Middle frontal gyrus (tissue), 1 donor: Measurements from ENCODE around the gene ANO6.
"Not testable (repeated sequence)": the region's sequence is repeated elsewhere in the genome, so short reads cannot be mapped to it uniquely, and the experiment has no call there.

ENCODE experiments used
- DNase-seq: peaks from one replicate; pipeline ENCODE4 v3.0.0-alpha.2; 2015; ENCODE audit warnings: low spot score; ENCODE audit errors: extremely low spot score

The ANO6 gene

DNA sequence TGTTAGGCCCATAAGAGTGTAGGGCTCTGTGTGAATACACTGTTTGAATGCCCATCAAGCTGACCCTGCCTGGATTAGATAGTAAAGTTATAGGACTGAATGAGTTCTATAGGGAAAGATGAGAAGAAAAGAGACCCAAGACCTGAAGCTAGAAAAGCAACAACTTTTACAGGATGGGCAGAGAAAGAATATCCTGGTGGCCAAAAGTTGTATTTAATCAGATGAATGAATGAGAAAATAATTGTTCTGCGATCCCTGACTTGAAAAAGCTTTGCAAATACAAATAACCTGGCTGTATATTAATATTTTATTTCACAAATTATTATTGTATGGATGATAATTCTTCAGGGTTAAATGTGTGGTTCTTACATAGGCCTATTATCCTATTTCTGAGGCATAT lies 2.8 kb upstream of the ANO6 start:
- no peak for DNase-seq

DNA sequence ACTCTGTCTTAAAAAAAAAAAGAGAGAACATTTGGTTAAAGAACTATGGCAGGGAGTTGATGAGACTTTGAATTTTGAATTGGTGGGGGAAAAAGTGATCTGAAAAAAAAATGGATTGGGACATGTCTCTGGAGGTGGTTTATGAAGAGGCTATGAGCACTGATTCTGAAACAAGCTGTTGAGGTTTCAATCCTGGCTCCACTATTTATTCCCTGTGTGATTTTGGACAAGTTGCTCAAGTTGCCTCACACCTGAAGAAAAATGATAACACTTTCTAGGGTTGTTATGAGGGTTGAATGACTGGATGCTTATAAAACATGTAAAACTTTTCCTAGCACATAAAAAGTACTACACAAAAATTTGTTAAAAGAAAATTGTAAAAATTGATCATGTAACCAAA lies 1.8 kb upstream of the ANO6 start:
- DNase-seq = no peak

- no peak for DNase-seq
Observed at GRCh38 chr12:45214749-45215418, 1.0 kb upstream of the ANO6 start.

GRCh38 chr12:45216230-45216982 lies 511 bp downstream of the ANO6 start:
- no peak for DNase-seq

- DNase-seq = no peak
Observed at GRCh38 chr12:45216983-45217485, 1.1 kb downstream of the ANO6 start.

DNA sequence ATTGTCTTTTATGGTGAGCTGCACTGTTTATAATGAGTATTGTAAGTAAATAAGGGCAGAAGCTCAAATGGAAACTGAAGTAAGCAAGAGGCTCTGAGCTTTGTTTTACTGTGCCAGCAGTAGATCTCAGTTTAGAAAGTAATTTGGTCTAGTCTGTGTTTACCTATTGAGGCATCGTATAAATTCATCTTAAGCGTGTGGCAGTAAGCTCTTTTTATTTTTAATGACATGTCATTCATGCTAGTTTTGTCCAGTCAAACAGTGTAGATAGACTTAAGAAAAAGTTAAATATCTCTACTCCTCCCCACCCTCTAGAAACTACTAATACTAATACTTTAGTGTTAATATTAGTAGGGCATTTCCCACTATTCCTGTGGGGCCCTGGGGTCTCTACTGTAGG lies 2.0 kb downstream of the ANO6 start:
- no peak for DNase-seq

DNA sequence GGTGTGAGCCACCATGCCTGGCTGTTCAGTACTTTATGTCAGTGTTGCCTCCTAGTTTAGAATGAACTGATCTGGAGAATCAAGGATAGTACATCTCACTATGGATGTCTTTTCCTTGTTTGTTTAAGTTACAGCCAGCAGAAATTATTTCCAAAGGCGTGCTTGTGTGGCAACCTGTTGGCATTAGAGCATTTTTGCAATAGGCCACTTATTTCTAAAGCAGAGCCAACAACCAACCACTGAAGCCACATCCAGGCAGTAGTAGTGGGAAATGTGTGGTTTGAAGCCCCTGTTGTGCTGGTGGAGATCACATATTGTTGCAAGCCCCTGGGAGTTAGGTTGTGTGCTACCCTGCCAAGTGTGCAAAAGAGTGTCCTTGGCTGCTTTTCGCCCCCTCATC lies 3.7 kb downstream of the ANO6 start:
- no peak for DNase-seq

DNA sequence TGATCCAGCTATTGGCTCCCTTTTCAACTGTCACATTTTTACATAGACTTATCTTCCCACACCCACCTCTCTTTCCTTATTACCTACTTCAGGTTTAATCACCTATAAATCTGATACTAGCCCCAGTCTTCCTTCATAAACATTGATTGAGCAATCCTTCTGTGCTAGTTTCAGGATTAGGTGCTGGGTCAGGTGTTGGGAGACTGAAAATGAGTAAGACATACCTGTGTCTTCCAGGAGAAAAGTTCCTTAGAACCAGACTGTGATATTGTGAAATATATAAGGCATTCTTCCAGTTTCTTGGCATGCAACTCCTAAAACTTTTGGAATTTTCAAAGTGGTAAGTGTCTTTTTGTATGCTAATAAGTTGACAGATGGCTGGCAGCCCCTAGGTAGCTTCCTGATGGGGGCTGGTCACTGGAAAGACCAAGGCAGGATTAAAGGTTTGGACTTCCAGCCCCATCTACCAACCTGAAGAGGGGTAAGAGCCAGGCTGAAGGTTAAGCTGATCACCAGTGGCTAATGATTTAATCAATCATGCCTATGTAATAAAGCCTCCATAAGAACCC lies 4.6 kb downstream of the ANO6 start:
- no peak for DNase-seq

GRCh38 chr12:45220969-45221368 lies 5.1 kb downstream of the ANO6 start:
- no peak for DNase-seq

DNA sequence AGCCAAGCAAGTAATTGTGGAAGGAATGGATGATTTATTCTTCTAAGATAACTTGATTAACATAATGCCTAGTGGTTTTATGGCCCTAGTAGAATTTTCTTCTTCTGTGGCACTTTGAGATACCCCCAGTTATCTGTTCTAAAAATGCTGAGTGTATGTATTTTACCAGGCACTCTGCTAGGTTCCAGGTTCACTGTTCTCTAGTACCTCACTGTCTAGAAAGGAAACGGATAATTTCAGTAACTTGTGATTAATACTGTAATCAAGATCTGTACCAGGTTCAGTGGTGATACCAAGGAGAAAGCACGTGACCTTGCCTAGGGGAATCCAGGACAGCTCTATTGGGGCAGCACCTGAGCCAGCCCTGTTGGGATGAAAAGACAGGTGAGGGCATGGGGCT lies 8.0 kb downstream of the ANO6 start:
- DNase-seq = no peak

- no peak for DNase-seq
Observed at GRCh38 chr12:45224311-45224710, 8.4 kb downstream of the ANO6 start.

DNA sequence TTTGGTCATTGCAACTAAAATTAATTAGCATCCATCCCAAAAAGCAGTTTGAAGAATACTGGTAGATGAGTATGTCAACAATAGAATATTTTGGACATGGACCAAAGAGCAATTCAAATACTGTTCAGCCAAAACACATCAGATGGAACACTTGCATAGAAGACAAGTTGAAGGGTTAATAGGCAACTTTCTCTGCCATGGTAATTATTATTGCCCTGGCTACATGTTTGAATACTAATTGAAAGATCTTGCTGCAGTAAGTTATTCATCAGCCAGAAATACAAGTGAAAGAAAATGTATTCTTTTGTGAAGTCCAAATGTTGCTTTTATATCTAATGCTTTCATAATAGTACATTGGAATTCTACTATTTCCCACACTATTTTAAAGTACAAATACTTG lies 10.1 kb downstream of the ANO6 start:
- DNase-seq = no peak

DNA sequence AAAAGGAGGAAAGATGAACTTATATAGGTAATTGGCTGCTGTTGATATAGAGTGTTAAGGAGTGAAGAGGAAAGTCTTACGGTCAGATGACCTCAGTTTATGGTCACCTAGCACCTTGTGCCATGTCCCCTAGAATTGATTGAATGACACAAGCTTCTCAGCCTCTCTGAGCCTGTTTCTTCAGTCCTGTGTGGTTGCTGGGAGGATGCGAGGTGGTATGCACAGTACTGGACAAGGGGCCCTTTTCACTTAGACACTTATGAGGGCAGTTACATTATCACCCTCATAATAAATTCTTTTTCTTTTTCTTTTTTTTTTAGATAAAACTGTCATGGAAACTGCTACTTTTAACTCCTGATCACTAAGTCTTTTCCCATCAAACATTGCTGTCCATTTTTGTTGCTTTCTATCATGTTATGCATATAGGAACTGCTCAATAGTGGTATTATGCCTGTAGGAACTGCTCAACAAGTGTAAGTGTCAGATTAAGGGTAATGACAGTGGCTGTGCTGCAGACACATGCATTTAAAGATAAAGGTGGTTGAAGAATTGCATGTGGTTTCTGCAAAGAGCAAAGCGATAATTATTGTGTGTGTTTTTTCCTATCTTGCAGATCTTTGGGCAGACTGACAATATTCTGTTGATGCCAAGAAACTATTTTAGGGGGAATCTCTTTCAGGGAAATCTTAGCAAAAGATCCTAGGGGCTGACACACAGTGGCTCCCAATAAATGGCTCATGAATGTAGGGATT lies 11.6 kb downstream of the ANO6 start:
- DNase-seq = no peak

DNA sequence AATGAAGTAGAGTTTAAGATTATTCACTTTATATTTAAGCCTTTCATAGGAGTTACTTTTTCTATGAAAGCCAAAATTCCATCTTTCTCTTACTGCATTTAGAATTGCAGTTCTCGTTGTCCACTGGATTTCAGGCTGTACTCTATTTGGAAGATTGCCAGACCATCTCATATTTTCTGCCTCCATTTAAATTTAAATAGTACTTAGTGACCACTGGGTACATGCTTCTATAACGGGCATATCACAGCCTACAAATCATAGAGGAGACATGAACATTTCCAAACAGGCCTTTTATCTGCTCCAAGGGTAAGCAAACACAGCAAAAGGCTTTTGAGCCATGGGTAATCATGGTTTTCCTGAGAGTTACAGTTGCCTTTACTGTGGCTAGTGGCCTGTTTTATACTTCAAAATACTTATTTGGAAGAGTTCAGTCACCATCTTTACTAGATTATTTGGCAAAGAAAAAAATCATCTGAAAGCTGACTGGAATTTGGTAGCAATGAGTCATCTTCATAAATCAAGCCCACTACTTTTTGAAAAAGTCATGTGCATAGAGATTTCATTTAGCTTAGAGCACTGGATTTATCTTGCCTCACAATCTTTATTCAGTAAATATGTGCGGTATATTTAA lies 15.7 kb downstream of the ANO6 start:
- no peak for DNase-seq

DNA sequence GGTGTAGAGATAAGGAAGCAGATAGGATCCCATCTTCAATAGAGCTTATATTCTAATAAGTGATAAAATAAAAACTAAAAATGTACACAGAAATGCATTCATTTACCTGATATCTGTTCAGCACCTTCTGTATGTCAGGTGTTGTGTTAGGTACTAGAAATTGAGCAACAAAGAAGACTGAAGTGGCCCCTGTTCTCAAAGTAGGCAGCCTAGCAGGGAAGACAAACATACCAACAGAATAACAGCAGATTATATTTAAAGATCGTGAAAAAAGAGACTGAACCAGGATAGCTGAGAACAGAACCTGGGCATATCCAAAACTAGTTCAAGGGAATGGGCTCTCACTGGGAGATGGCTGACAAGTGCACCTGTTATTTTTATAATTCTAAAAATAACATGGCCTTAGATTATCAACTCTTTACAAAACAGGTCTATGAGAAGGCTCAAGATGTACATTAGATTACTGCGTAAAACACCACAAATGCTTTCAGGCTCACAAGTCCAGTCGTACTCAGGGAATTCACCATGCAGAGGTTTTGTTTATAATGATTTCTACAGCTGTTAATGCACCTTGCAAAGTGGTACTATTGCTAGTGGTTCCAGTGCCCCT lies 16.4 kb downstream of the ANO6 start:
- DNase-seq = no peak

DNA sequence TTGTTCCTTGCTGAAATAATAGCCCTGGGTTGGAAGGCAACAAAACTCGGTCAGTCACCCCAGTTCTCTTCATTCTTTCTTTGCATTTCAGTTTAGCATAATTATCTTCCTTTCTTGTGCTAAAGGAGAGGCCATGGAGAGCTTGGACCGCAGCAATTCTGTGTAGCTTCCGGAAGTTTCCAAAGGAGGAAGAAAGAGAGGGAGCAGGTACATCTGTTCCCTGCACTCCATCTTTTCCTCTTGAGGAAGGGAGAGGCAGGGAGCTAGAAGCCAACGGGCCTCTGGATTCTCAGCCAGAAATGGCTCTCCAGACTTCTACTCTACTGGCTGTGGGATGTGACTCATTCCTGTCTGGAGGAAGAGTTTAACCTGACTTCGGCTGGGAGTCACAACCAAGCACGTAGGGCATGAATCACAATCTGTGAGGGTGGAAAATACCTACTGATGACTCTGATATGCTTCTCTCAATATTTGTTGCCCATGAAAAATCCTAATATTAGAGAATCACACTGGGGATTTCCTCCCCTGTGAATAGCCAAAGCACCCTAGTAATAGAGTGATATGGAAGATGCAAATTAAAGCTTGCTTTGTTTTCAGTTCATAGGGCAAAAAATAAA lies 17.0 kb downstream of the ANO6 start:
- no peak for DNase-seq

- DNase-seq = no peak
Observed at GRCh38 chr12:45234139-45234865, 18.4 kb downstream of the ANO6 start.

DNA sequence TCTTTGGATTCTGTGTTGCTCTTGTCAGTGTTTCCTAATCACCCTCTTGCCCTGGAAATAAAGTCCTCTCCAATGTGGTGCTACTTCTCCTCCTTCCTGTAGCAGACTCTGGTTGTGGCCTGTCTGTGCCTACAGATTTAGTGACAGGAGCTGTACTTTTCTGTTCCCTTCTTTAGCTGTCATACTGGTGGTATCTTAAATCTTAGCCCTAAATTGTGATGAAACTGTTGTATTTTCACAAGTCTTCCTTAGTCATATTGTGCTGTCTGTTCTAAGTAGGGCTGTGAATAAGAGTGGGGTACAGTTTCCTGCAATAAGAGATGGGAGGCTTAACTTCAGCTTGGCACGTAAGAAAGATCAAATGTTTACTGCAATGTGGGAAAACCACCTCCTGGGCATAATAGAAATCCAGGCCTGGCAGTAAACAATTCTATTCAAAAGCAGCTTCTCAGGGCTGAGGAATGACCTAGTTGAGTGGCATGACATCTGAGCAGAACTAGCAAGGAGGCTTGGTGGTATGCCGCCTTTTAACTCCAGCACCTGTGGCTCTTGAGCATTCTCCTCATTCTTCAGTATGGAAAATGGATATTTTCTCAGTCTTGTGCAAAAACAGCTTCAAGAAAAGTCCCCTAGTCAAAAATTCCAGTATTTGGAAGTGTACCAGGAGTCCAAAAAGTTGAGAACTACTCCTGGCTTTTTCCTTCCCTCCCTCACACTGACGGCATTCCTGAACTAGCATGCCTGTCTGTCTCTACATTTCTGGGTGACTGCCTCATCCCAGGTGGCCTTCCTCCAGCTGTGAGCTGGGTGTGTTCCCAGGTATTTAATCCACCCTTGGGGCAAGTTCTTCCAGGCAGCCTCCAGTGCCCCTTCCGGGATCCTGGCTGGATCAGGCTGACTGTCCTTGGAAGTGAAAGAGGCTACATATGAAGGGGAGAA lies 19.5 kb downstream of the ANO6 start:
- DNase-seq = no peak

DNA sequence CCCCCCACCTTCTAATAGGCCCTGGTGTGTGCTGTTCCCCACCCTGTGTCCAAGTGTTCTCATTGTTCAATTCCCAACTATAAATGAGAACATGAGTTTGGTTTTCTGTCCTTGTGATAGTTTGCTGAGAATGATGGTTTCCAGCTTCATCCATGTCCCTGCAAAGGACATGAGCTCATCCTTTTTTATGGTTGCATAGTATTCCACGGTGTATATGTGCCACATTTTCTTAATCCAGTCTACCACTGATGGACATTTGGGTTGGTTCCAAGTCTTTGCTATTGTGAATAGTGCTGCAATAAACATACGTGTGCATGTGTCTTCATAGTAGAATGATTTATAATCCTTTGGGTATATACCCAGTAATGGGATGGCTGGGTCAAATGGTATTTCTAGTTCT lies 20.5 kb downstream of the ANO6 start:
- not testable (repeated sequence) for DNase-seq
